ENCODE data around the gene GUCY1A1. TPM values are rescaled to one million over a fixed set of nuclear protein-coding genes. Genes with fewer than 3 reads are reported as not detected.

Gene GUCY1A1
- total RNA-seq, 3 donors from 2014 or later = 8.2 to 75.8 (median 57.0) TPM

- Histone ChIP-seq H3K27ac (no peak overlapping the region), H3K4me1 (no peaks in the 10 kb centered on the region)
- intact Hi-C loops (cut with DNase I; ENCODE audit: low total_unique reads) = no loop called here
Observed at GRCh38 chr4:155706147-155706546, 39.5 kb downstream of the GUCY1A1 start.

GRCh38 chr4:155707251-155707650 lies 40.6 kb downstream of the GUCY1A1 start:
- Histone ChIP-seq H3K4me3 (no peak overlapping the region), H3K36me3 (no peaks in the 10 kb centered on the region), H3K4me1 (no peaks in the 10 kb centered on the region), H3K27ac (no peak overlapping the region), H3K9me3 (no peaks in the 10 kb centered on the region), H3K27me3 (no peaks in the 10 kb centered on the region)
- intact Hi-C loops (cut with DNase I; ENCODE audit: low total_unique reads) = no loop called here
- no peak for DNase-seq (ENCODE audit: low spot score in 2 of 2)
- TF ChIP-seq CTCF (IDR thresholded peaks at IDR 0.05) (no peak), POLR2AphosphoS5 (IDR thresholded peaks at IDR 0.05) (no peak), POLR2A (IDR thresholded peaks at IDR 0.05) (no peak)

More at GRCh38 chr4:155706147-155706546, 39.5 kb downstream of the GUCY1A1 start:
- H3K4me3 ChIP-seq = no peak overlapping the region
- TF ChIP-seq CTCF (IDR thresholded peaks at IDR 0.05) (no peak), POLR2AphosphoS5 (IDR thresholded peaks at IDR 0.05) (no peak)
- no peak for DNase-seq (ENCODE audit: low spot score in 2 of 2)
- no peaks in the 10 kb centered on the region for H3K36me3 ChIP-seq
- no peaks in the 10 kb centered on the region for H3K9me3 ChIP-seq
- H3K27me3 ChIP-seq = no peaks in the 10 kb centered on the region

- no peak for TF ChIP-seq POLR2AphosphoS5 (IDR thresholded peaks at IDR 0.05)
- TF ChIP-seq POLR2A (IDR thresholded peaks at IDR 0.05) = no peak
- no peak for TF ChIP-seq CTCF (IDR thresholded peaks at IDR 0.05)
- intact Hi-C loops (cut with DNase I; ENCODE audit: low total_unique reads) = no loop called here
- H3K4me3 ChIP-seq = no peak overlapping the region
- no peaks in the 10 kb centered on the region for H3K9me3 ChIP-seq
- H3K27ac ChIP-seq = no peak overlapping the region
- DNase-seq (ENCODE audit: low spot score in 2 of 2) = no peak
- H3K36me3 ChIP-seq = no peaks in the 10 kb centered on the region
- no peaks in the 10 kb centered on the region for H3K4me1 ChIP-seq
- H3K27me3 ChIP-seq = no peaks in the 10 kb centered on the region
Observed at GRCh38 chr4:155708782-155709181, 42.1 kb downstream of the GUCY1A1 start.

- TF ChIP-seq POLR2AphosphoS5 (IDR thresholded peaks at IDR 0.05) = no peak
- no peak for TF ChIP-seq POLR2A (IDR thresholded peaks at IDR 0.05)
- TF ChIP-seq CTCF (IDR thresholded peaks at IDR 0.05) = no peak
- no peak overlapping the region for H3K27ac ChIP-seq
- no peaks in the 10 kb centered on the region for H3K9me3 ChIP-seq
- intact Hi-C loops (cut with DNase I; ENCODE audit: low total_unique reads) = no loop called here
- no peaks in the 10 kb centered on the region for H3K4me1 ChIP-seq
- H3K4me3 ChIP-seq = no peak overlapping the region
- no peak for DNase-seq (ENCODE audit: low spot score in 2 of 2)
- H3K27me3 ChIP-seq = no peaks in the 10 kb centered on the region
- H3K36me3 ChIP-seq = no peaks in the 10 kb centered on the region
Observed at GRCh38 chr4:155709918-155710317, 43.3 kb downstream of the GUCY1A1 start.

GRCh38 chr4:155711556-155711955 lies 44.9 kb downstream of the GUCY1A1 start:
- no peaks in the 10 kb centered on the region for H3K36me3 ChIP-seq
- H3K27me3 ChIP-seq = no peaks in the 10 kb centered on the region
- no peak overlapping the region for H3K4me3 ChIP-seq
- no peaks in the 10 kb centered on the region for H3K9me3 ChIP-seq
- H3K4me1 ChIP-seq = no peaks in the 10 kb centered on the region
- no peak overlapping the region for H3K27ac ChIP-seq
- TF ChIP-seq CTCF (IDR thresholded peaks at IDR 0.05) = no peak
- no peak for TF ChIP-seq POLR2A (IDR thresholded peaks at IDR 0.05)
- DNase-seq (ENCODE audit: low spot score in 2 of 2) = no peak
- intact Hi-C loops (cut with DNase I; ENCODE audit: low total_unique reads) = no loop called here
